ENCODE measurements around the gene FCHO1.
A peak's percentile ranks its signal among the peaks of the same experiment; 100 is the strongest.

FCHO1 gene

DNA sequence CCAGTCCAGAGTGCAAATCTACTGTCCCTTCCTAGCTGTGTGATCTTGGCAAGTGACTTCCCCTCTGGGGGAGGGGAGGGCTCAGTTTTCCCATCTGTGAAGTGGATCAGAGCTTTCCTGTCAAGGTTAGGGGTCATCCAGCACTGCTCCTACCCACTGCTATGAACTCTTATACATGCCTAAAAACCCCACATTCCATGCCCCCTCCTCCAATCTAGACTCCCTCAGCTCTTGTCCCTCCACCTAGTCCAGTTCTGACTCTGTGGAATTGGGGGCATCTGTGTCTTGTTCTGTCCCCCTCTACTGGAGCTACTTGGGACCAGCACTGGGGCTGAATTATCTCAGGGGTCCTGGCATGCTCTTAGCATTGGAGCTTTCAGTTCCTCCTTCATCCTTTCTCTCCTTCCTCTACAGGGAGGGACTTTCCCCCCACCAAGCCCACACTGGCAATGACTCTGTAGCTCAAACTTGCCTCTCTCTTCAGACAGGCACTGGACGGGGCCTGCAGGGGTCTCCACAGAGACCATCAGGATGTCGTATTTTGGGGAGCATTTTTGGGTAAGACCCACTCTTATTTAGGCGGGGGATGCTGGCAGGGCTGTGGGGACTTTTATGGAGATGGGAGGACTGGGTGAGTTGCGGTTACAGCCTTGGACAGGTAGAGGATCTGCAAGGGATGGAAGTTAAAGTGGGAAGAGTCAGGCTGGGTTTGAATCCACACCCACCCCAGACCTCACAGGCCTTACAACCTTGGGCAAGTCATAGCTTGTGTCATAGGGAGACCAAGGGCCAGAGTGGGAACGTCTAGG, 3.6 kb downstream of the FCHO1 start:
- in situ Hi-C loops (cut with MboI; ENCODE audit: low sequenced_read_pairs, unreplicated experiment), result no loop called here
- peak; percentile 82 for DNase-seq (ENCODE audit: low spot score)
- TF ChIP-seq, protein P1, sequence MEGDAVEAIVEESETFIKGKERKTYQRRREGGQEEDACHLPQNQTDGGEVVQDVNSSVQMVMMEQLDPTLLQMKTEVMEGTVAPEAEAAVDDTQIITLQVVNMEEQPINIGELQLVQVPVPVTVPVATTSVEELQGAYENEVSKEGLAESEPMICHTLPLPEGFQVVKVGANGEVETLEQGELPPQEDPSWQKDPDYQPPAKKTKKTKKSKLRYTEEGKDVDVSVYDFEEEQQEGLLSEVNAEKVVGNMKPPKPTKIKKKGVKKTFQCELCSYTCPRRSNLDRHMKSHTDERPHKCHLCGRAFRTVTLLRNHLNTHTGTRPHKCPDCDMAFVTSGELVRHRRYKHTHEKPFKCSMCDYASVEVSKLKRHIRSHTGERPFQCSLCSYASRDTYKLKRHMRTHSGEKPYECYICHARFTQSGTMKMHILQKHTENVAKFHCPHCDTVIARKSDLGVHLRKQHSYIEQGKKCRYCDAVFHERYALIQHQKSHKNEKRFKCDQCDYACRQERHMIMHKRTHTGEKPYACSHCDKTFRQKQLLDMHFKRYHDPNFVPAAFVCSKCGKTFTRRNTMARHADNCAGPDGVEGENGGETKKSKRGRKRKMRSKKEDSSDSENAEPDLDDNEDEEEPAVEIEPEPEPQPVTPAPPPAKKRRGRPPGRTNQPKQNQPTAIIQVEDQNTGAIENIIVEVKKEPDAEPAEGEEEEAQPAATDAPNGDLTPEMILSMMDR (IDR thresholded peaks at IDR 0.05; ENCODE audit: borderline replicate concordance, control extremely low read depth, extremely low read depth, insufficient read depth, missing control alignments), result peak; percentile 48

DNA sequence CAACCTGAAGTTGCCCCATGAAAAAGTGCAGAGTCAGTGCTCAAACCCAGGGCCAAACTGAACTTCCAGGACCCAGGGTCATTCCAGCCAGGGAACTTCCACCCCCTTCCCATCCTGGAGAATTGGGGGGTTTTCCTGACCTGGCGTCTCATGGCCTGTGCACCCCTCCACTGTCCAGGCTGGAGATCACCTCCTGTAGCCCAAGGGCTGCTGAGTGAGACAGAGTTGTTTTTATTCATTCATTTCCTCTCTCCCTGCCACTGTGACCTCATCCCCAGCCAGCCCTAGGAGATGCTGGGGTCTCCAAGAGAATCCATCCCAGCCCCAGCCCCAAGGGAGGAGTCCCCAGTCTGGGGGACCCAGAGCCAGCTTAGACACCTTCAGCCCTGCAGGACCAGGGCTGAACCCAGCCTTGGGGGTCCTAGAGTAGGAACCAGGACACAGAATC, 4.2 kb downstream of the FCHO1 start:
- DNase-seq (ENCODE audit: low spot score), result no peak
- in situ Hi-C loops (cut with MboI; ENCODE audit: low sequenced_read_pairs, unreplicated experiment), result no loop called here
- TF ChIP-seq, protein P1 (IDR thresholded peaks at IDR 0.05; ENCODE audit: borderline replicate concordance, control extremely low read depth, extremely low read depth, insufficient read depth, missing control alignments), result no peak

DNA sequence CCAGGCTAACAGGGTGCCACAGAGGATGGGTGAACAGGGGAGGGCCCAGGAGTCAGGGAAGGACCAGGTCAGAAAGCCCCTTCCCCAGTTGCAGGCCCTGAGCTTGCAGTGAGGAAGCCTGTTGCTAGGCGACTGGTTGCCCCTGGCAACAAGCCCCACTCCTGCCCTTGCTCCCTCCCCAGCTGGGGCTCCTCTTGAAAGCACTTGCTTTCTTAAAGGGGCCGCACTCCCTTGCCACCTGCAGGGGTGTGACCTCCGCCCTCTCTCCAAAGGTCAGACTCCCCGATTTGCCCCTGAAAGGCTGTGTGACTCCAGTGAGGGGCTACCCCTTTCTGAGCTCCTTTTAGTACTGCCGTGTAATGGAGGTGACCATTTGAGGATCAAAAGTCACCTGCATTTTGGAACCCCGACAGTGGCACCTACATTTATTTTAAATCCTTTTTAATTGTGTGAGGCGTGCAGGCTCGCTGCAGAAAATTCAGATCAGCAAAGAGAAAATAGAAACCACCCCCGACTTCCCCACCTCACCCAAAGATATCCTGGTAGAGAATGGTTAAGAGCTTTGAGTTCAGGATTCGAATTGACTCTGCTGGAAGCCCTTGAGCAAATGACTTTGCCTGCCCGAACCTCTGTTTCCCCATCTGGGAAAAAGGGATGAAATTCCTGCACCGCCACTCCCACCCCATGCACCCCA, 4.8 kb downstream of the FCHO1 start:
- TF ChIP-seq, protein P1 (IDR thresholded peaks at IDR 0.05; ENCODE audit: borderline replicate concordance, control extremely low read depth, extremely low read depth, insufficient read depth, missing control alignments), result no peak
- in situ Hi-C loops (cut with MboI; ENCODE audit: low sequenced_read_pairs, unreplicated experiment), result no loop called here
- peak; percentile 85 for DNase-seq (ENCODE audit: low spot score)

DNA sequence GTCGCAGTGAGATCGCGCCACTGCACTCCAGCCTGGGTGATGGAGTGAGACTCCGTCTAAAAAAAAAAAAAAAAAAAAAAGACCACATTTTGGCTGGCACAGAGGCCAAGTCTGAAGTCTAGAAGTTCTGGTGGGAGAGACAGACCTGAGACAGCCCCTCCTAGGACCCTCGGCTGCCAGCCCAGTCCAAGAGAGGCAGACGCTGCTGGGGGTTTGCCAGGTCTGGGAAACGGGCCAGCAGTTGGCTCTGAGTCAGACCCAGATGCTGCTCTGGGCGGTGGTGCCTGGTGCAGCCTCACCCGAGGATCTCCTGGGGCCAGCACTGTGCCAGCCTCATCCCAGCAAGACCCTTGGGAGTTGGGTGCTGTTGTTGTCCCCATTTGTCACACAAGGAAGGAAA, 5.8 kb downstream of the FCHO1 start:
- DNase-seq (ENCODE audit: low spot score), result no peak
- in situ Hi-C loops (cut with MboI; ENCODE audit: low sequenced_read_pairs, unreplicated experiment), result no loop called here
- TF ChIP-seq, protein P1 (IDR thresholded peaks at IDR 0.05; ENCODE audit: borderline replicate concordance, control extremely low read depth, extremely low read depth, insufficient read depth, missing control alignments), result no peak

DNA sequence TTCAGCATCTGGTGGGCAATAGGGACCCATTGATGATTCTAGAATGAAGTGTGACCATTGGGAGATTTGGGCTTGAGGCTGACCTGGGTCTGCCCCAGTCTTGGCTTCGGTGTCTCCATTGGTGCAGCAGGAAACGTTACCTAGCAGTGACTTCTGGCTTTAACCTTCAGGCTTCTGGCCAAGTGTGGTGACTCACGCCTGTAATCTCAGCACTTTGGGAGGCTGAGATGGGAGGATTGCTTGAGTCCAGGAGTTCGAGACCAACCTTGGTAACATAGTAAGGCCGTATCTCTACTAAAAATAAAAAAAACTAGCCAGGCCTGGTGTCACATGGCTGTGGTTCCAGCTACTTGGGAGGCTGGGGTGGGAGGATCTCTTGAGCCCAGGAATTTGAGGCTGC, 7.2 kb downstream of the FCHO1 start:
- no peak for DNase-seq (ENCODE audit: low spot score)
- TF ChIP-seq, protein P1 (IDR thresholded peaks at IDR 0.05; ENCODE audit: borderline replicate concordance, control extremely low read depth, extremely low read depth, insufficient read depth, missing control alignments), result no peak
- in situ Hi-C loops (cut with MboI; ENCODE audit: low sequenced_read_pairs, unreplicated experiment), result no loop called here

DNA sequence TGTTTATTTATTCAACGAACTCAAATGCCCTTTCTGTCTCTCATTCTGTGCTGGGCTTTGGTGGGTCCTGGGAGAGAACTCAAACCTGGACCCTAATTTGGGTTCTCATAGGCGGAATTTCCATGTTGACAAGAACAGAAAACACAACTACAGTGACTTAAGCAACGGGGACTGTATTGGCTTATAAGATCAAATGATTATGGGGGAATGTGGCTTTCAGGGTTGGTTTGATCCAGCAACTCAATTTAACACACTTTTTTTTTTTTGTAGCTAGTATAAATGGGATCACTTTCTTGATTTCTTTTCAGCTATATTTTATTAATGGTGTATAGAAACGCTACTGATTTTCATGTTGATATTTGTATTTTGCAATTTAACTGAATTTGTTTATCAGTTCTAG, 9.9 kb downstream of the FCHO1 start:
- DNase-seq (ENCODE audit: low spot score), result no peak
- in situ Hi-C loops (cut with MboI; ENCODE audit: low sequenced_read_pairs, unreplicated experiment), result no loop called here
- TF ChIP-seq, protein P1 (IDR thresholded peaks at IDR 0.05; ENCODE audit: borderline replicate concordance, control extremely low read depth, extremely low read depth, insufficient read depth, missing control alignments), result no peak

Measured in GM13976 (cell line).